Type B pancreatic cell (in vitro differentiated cells): Measurements from ENCODE around the gene LEO1. TPM values are rescaled to one million over a fixed set of nuclear protein-coding genes. Genes with fewer than 3 reads are reported as not detected.

Source experiments
- DNase-seq: peaks from one replicate; pipeline ENCODE4 v3.0.0; 2021; ENCODE audit warnings: mixed read lengths; ENCODE audit not compliant: unreplicated experiment; ENCODE audit errors: extremely low spot score
- H3K27ac Mint-ChIP-seq: 2 replicates; pipeline ENCODE4 v1.8.0; 2021; ENCODE audit warnings: mild to moderate bottlenecking, mixed read lengths
- H3K27me3 Mint-ChIP-seq: 2 replicates; pipeline ENCODE4 v1.8.0; 2021; ENCODE audit warnings: mixed read lengths
- H3K36me3 Mint-ChIP-seq: 2 replicates; pipeline ENCODE4 v1.8.0; 2021; ENCODE audit warnings: mixed read lengths
- H3K4me1 Mint-ChIP-seq: one replicate; pipeline ENCODE4 v1.8.0; 2021; ENCODE audit warnings: mixed read lengths; ENCODE audit not compliant: unreplicated experiment
- H3K4me3 Mint-ChIP-seq: 2 replicates; pipeline ENCODE4 v1.8.0; 2021; ENCODE audit warnings: mild to moderate bottlenecking, mixed read lengths
- H3K9me3 Mint-ChIP-seq: 2 replicates; pipeline ENCODE4 v1.8.0; 2021; ENCODE audit warnings: mixed read lengths
- total RNA-seq: library from RNA; stranded (reverse); gene quantifications from 2 replicates; pipeline ENCODE4 v1.2.1, GENCODE V29; 2021; ENCODE audit warnings: low replicate concordance
- TF ChIP-seq, protein P1 (sequence below): fragments of 200-600 bp; sonication (generic); conservative IDR thresholded peaks from 2 replicates; pipeline ENCODE4 v1.5.0; 2021; ENCODE audit warnings: antibody characterized with exemption, mild to moderate bottlenecking

Gene LEO1
- total RNA-seq, 1 donor from 2014 or later, result 30.0 TPM

DNA sequence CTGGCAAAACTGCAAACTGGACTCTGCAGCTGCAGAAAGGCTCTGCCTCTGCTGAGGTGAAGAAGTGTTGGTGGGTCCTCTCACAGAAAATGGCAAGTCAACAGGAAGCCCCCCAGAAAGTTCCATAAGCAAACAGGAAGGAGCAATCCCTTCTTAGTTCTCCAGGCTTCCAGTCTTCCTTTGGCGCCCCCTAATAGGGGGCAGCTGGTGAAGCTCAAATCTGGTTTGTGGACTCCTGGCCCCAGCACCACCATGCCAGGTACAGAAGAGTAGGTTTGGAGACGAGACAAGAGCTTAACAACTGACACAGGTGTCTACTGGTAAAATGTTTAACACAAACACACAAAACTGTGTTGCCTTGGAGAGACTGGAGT lies 35.5 kb downstream of the LEO1 start:
- Mint-ChIP-seq H3K9me3 (no peaks in the 10 kb centered on the region), H3K27ac (no peak overlapping the region), H3K4me1 (no peaks in the 10 kb centered on the region), H3K36me3 (peaks cover 19% of the 10 kb centered on the region), H3K4me3 (no peak overlapping the region), H3K27me3 (no peaks in the 10 kb centered on the region)
- TF ChIP-seq, protein P1, sequence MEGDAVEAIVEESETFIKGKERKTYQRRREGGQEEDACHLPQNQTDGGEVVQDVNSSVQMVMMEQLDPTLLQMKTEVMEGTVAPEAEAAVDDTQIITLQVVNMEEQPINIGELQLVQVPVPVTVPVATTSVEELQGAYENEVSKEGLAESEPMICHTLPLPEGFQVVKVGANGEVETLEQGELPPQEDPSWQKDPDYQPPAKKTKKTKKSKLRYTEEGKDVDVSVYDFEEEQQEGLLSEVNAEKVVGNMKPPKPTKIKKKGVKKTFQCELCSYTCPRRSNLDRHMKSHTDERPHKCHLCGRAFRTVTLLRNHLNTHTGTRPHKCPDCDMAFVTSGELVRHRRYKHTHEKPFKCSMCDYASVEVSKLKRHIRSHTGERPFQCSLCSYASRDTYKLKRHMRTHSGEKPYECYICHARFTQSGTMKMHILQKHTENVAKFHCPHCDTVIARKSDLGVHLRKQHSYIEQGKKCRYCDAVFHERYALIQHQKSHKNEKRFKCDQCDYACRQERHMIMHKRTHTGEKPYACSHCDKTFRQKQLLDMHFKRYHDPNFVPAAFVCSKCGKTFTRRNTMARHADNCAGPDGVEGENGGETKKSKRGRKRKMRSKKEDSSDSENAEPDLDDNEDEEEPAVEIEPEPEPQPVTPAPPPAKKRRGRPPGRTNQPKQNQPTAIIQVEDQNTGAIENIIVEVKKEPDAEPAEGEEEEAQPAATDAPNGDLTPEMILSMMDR, result no peak
- DNase-seq, result no peak

DNA sequence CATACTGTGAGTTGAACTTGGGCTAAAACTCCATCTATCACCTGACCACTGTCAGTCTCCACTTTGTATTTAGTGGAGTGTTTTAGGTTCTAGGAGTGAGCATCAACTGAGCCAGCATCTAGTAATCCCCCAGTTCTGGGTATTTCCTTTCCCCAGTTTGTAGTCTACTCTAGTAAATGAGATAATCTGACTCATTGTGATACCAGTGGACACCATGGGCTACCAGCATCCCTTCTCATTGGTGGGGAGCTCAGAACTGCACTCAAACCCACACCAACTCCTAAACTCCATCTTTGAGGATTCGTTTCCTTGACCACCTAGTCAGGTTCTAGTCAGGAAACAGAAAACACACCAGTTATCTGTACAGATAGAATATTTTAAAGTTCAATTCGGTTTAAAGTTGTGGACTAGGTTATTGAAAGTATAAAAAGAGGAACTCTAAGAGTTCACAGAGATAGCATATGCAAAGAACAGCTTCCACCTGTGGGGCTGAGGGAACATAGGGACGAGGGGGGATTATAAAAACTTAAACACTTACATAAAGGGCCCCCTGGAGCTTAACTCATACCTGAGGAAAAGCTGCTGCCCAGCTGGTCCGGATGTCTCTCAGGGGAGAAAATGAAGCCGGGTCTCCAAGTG lies 36.0 kb downstream of the LEO1 start:
- H3K27ac Mint-ChIP-seq, result no peak overlapping the region
- no peak for DNase-seq
- H3K4me3 Mint-ChIP-seq, result no peak overlapping the region
- no peaks in the 10 kb centered on the region for H3K27me3 Mint-ChIP-seq
- peaks cover 19% of the 10 kb centered on the region for H3K36me3 Mint-ChIP-seq
- TF ChIP-seq, protein P1, result no peak
- no peaks in the 10 kb centered on the region for H3K9me3 Mint-ChIP-seq
- H3K4me1 Mint-ChIP-seq, result no peaks in the 10 kb centered on the region

DNA sequence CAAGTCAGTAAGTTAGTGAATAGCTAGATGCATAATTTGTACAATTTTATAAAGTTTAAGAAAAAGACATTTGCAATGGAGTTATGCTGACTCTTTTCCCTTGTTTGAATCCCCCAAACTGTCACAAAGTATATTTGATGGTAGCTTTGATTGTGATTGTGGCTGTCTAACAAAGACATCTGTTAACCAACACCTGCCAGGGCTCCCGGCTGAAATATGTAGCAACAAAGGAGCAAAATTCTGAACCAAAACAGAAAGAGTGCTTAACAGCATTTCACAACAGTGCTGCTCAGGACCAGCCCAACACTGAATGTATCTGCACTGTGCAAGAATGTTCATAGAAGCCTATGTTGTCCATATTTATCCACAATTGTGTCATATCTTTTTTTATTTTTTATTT lies 39.4 kb downstream of the LEO1 start:
- DNase-seq, result no peak
- no peak overlapping the region for H3K27ac Mint-ChIP-seq
- no peaks in the 10 kb centered on the region for H3K9me3 Mint-ChIP-seq
- no peak overlapping the region for H3K4me3 Mint-ChIP-seq
- H3K36me3 Mint-ChIP-seq, result peaks cover 19% of the 10 kb centered on the region
- TF ChIP-seq, protein P1, result no peak
- H3K27me3 Mint-ChIP-seq, result no peaks in the 10 kb centered on the region
- no peaks in the 10 kb centered on the region for H3K4me1 Mint-ChIP-seq

DNA sequence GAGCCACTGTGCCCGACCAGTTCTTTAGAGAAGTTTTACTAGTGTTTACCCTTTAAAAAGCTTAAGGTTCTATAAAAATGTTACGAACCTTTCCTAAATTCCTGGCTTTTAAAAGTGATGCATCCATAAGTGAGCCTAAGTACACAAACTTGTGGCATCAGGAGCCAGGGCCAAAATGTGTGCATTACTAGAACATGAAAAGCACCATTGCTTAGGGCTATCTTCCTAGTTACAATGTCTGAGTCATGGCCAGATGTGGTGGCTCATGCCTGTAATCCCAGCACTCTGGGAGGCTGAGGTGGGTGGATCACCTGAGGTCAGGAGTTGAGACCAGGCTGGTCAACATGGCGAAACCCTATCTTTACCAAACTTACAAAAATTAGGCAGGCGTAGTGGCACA lies 39.9 kb downstream of the LEO1 start:
- H3K27ac Mint-ChIP-seq, result no peak overlapping the region
- DNase-seq, result no peak
- H3K4me3 Mint-ChIP-seq, result no peak overlapping the region
- H3K36me3 Mint-ChIP-seq, result peaks cover 17% of the 10 kb centered on the region
- TF ChIP-seq, protein P1, result no peak
- no peaks in the 10 kb centered on the region for H3K9me3 Mint-ChIP-seq
- no peaks in the 10 kb centered on the region for H3K27me3 Mint-ChIP-seq
- no peaks in the 10 kb centered on the region for H3K4me1 Mint-ChIP-seq

DNA sequence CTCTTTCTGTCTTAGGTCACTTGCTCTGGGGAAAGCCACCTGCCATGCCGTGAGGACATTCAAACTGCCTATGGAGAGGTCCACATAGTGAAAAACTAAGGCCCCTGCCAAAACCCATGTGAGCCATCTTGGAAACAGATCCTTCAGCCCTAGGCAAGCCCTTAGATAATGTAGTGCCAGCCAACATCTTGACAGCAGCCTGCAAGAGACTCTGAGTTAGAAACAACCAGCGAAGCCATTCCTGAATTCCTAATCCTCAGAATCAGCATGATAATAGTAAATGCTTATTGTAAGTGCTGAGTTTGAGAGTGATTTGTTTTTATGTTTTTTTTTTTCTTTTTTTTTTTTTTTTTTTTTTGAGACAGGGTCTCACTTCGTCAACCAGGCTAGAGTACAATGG lies 40.6 kb downstream of the LEO1 start:
- DNase-seq, result no peak
- H3K9me3 Mint-ChIP-seq, result no peaks in the 10 kb centered on the region
- TF ChIP-seq, protein P1, result no peak
- peaks cover 13% of the 10 kb centered on the region for H3K36me3 Mint-ChIP-seq
- H3K4me3 Mint-ChIP-seq, result no peak overlapping the region
- H3K27me3 Mint-ChIP-seq, result no peaks in the 10 kb centered on the region
- no peak overlapping the region for H3K27ac Mint-ChIP-seq
- no peaks in the 10 kb centered on the region for H3K4me1 Mint-ChIP-seq

DNA sequence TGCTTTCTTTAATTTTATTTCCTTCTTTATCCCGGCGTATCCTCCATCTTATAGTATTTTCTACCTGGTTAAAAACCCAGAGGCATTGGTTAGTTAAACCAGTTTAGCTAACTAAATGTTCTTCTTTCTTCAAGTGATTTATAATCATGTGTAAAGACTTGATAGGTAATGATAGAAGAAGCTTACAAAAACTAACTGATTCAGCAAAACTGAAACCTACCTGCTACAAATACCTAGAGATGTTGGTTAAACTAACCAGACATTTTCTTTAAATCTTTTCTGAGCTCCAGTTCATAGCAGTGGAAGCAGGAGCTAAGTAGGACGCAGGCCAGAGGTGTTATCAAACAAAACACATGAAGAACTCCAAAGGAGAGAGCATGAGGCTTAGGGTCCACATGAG lies 44.8 kb downstream of the LEO1 start:
- Mint-ChIP-seq H3K9me3 (no peaks in the 10 kb centered on the region), H3K4me3 (no peak overlapping the region), H3K4me1 (peaks cover 7% of the 10 kb centered on the region), H3K27ac (no peak overlapping the region), H3K27me3 (no peaks in the 10 kb centered on the region), H3K36me3 (peaks cover 7% of the 10 kb centered on the region)
- TF ChIP-seq, protein P1, result no peak
- no peak for DNase-seq
